GM21390 (cell line): ENCODE results near the gene PRKCQ.
"Not testable (repeated sequence)": the region's sequence is repeated elsewhere in the genome, so short reads cannot be mapped to it uniquely, and the experiment has no call there.

Experiments
- ATAC-seq: cut with Tn5 transposase; IDR thresholded peaks from one replicate; pipeline ENCODE4 v1.9.1; 2021; ENCODE audit not compliant: unreplicated experiment

PRKCQ gene

DNA sequence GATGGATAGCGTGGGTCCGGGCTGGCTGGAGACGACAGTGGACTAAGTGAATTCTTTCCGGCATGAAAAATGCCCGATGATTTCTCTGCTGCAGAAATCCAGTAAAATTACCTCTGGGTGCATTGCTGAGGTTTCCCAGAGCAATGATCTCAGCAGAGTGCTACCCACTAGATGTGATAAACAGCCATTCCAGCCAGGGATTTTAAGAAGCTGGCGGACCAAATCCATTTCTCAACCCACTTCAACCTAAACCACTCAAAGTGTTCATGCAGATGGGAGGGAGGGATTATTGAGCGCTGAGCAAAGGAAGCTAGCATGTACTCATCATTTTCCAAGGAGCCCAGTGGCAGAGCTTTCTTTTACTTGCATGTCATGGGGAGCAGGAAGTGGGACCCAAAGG lies 116.7 kb downstream of the PRKCQ start:
- no peak for ATAC-seq

GRCh38 chr10:6461961-6462360 lies 118.1 kb downstream of the PRKCQ start:
- ATAC-seq = no peak

DNA sequence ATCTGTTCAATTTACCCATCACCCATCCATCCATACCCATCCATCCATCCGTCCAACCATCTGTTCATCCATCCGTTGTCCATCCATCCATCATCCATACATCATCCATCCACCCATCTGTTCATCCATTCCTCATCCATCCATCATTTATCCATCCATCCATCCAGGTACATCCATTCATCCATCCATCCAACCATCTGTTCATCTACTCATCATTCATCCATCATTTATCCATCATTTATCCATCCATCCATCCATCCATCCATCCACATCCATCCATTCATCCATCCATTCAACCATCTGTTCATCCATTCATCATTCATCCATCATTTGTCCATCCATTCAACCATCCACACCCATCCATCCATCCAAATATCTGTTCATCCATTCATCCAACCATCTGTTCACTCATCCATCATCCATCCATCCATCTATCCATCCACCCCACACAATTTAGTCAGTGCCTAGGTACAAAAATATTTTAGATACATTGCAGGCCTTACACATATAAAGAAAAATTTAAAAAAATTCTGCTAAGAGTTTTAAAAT lies 119.1 kb downstream of the PRKCQ start:
- no peak for ATAC-seq

GRCh38 chr10:6458814-6459213 lies 121.3 kb downstream of the PRKCQ start:
- no peak for ATAC-seq

DNA sequence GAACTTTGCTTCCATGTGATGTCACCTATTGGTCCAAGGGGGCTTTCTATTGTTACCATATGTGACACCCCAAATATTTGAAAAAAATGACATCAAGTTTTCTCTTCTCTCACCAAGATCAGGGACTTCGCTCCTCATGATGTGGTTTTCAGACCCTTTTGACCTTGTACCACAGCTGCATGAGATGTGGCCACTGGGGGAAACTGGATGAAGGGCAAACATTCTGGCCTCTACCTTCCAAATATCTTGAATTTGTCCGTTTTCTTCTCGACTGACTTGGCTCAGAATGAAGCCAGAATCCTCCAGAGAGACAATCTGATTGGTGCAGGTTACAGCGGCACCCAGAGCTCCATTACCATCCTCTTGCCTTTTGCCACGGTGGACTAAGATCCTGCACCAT lies 122.7 kb downstream of the PRKCQ start:
- no peak for ATAC-seq

- ATAC-seq = no peak
Observed at GRCh38 chr10:6456067-6456466, 124.0 kb downstream of the PRKCQ start.

DNA sequence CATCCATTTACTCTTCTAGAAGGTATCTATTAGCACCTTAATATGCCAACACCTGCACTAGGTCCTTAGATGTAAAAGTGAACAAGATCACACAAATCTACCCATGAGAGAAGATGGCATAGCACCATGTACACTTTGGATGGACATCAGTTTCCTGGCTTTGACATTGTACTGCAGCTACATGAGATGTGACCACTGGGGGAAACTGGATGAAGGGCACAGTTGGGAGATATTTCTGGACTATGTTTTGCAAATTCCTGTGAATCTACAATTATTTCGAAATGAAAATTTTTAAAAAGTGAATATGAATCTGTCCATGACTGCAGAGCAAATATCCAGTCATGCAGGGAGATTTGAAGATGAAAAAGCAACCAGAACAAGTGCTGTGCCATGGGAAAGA lies 124.5 kb downstream of the PRKCQ start:
- ATAC-seq = no peak

DNA sequence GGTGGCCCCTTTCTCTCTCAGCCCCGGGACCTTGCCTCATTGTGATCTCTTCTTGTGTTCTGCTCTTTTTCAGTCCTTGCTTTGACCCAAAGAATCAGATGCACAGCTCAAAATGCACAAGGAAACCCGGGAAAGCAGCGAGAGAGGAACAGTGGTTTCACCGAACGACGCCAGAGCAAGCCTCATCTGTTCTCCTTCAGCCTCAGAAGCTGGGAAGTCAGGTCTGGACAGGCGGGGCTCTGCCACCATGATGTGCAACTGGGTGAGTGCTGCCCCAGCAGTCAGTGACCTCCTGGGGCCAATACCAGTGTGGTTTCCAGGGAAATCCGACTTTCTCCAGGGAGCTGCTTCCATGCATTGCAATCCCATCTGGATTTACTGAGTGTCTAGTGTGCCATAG lies 133.4 kb downstream of the PRKCQ start:
- no peak for ATAC-seq

- no peak for ATAC-seq
Observed at GRCh38 chr10:6445671-6446316, 134.3 kb downstream of the PRKCQ start.

DNA sequence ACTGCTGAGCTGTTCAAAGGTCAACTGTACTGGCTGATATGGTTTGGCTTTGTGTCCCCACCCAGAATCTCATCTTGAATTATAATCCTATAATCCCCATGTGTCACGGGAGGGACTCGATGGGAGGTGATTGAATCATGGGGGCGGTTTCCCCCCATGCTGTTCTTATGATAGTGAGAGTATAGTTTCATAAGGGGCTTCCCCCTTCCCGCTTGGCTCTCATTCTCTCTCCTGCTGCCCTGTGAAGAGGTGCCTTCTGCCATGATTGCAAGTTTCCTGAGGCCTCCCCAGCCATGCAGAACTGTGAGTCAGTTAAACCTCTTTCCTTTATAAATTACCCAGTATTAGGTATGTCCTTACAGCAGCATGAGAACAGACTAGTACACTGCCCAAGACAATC lies 140.2 kb downstream of the PRKCQ start:
- not testable (repeated sequence) for ATAC-seq

DNA sequence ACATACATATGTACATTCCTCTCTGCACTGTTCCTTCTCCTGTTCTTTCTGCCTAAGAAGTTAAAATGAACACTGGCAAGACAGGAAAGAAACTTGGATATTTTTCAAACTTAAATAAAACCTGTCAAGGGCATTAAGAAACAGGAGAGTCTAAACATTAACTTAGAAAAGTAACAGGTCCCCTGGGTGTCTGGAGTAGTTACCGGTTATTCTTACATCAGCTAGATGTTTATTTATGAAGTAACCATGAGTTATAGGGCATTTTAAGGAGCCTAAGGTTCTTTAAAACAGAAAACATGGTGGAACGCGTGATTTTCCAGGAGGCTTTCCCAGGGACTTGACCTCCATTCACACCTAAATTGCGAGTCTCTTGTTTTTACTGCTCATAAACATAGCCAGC lies 148.2 kb downstream of the PRKCQ start:
- no peak for ATAC-seq

DNA sequence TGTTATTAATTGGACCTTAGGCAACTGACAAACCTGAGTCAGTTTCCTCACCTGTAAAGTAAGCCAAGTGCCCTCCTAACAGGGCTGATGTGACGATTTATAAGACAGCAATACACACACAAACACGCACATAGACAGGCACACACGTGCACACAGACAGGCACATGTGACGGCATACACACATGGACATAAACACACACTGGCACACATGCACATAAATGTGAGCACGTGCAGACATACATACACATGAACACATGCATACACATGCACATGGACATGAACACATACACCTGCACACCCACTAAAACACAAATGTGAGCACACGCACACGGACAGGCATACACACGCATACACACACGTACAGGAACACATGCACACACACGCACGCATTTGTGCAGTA lies 148.9 kb downstream of the PRKCQ start:
- ATAC-seq = no peak

GRCh38 chr10:6430423-6430980 lies 149.6 kb downstream of the PRKCQ start:
- no peak for ATAC-seq

DNA sequence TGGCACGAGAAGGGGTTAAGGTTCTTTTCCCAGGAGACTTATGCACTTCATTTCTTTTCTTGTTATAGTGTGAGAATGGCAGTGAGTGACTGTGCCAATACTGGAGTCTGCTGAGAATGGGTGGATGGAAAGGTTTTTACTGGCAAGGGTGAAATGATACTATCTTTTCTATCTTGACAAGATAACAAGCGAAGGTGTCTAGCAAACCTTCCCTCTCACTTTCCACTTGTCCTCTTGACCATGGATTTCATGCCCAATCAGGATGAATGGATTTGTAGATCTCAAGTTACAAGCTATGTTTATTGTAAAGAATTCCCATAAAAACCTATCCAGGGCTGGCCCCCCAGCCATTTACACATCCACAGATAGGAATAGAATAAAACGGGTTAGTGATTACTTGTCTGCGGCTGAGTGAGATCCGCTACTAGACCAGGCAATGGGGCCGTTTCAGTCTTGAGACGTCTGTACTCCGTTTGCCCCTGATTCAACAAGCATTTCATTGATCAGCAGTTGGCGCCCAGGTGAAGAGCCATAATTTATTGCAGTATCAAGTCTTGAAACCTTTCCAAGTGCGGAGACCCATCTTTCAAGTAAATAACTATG lies 152.6 kb downstream of the PRKCQ start:
- ATAC-seq = no peak

- no peak for ATAC-seq
Observed at GRCh38 chr10:6426317-6426716, 153.8 kb downstream of the PRKCQ start.

DNA sequence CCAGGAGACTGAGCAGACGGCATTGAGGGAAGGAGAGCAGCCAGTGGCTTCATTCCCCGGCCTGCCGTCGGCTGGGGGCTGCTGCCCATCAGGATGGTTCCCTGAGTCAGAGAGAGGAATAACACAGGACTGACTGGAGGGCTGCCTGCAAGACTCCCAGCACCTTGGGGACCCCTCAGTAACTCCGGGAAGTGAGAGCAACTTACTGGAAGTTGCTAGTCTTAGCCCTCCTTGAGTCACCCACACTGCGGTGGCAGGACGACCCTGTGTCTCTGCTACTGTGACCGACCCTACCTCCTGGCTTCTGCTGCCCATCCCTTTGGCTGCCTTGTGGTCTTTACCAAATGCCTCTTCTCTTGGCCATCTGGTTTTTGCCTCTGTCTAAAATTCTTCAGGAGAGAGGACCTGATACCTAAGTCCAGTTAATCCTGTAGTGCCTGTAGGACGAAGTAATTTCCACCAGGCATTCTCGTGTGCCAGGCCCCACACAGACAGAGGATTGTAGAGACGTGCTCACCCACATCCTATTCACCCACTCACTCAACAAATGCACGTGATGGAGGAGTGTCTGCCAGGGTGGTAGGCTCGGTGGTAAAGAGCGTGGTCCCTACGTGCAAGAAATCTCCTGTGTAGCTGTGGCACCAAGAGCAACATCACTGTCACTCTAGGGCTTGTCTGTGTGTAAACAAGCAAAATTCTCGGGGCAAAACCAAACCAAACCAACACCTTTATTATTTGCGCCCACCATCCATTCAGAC lies 156.5 kb downstream of the PRKCQ start:
- ATAC-seq = no peak

DNA sequence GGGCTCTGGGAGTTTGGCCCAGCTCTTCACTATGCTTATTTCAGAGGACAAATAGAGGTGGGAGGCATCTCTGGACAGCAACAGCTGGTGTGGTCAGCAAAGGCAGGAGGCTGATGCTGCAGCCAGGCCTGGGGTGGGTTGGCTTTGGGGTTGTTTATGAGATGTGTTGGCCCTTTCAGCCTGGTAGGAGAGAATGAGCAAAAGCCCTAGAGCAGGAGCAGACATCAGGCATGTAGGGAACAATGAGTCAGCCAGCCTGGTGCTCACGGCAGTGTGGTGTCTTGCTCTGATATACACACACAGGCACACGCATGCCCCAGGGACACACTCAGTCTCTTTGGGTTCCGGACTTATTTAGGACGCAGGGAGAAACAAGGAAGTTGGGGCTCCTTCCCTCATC lies 157.1 kb downstream of the PRKCQ start:
- no peak for ATAC-seq

- no peak for ATAC-seq
Observed at GRCh38 chr10:6418613-6419216, 161.4 kb downstream of the PRKCQ start.

GRCh38 chr10:6418167-6418566 lies 161.9 kb downstream of the PRKCQ start:
- ATAC-seq = no peak

GRCh38 chr10:6416892-6417512 lies 163.1 kb downstream of the PRKCQ start:
- no peak for ATAC-seq

GRCh38 chr10:6411436-6411835 lies 168.6 kb downstream of the PRKCQ start:
- ATAC-seq = no peak
